HepG2 (cell line): ENCODE measurements around the gene SNED1. TPM values are rescaled to one million over a fixed set of nuclear protein-coding genes. Genes with fewer than 3 reads are reported as not detected.

Experiments
- CENPX ChIP-seq: sonication (generic); formaldehyde crosslinking; IDR thresholded peaks from 2 replicates; pipeline ENCODE4 v1.9.0; 2021; ENCODE audit warnings: mild to moderate bottlenecking, missing genetic modification reagents, moderate library complexity
- GFI1 ChIP-seq: sonication (generic); formaldehyde crosslinking; IDR thresholded peaks from 2 replicates; pipeline ENCODE4 v1.5.0; 2020; ENCODE audit warnings: missing genetic modification reagents, mild to moderate bottlenecking, borderline replicate concordance
- KDM2A ChIP-seq: sonication (generic); formaldehyde crosslinking; IDR thresholded peaks from 2 replicates; pipeline ENCODE4 v1.4.0; 2020; ENCODE audit warnings: low read depth, missing genetic modification reagents, borderline replicate concordance
- MIER2 ChIP-seq: IDR thresholded peaks from 2 replicates; pipeline ENCODE4 v1.6.1; 2016; ENCODE audit warnings: missing biosample characterization, missing genetic modification reagents
- NAIF1 ChIP-seq: sonication (generic); formaldehyde crosslinking; IDR thresholded peaks from 2 replicates; pipeline ENCODE4 v1.5.0; 2020; ENCODE audit warnings: mild to moderate bottlenecking, missing genetic modification reagents, borderline replicate concordance
- NFKBIZ ChIP-seq: IDR thresholded peaks from 2 replicates; pipeline ENCODE4 v1.6.1; 2018; ENCODE audit warnings: missing genetic modification reagents, missing compliant biosample characterization
- NR2F6 ChIP-seq, 2 experiments: IDR thresholded peaks; 2 replicates each; pipeline ENCODE4 v1.6.1; 2016; ENCODE audit warnings: antibody characterized with exemption in 1 of 2, mild to moderate bottlenecking in 1 of 2
- RXRA ChIP-seq: sonication (generic); formaldehyde crosslinking; IDR thresholded peaks from 2 replicates; pipeline ENCODE4 v1.5.1; 2020; ENCODE audit warnings: missing genetic modification reagents
- TEF ChIP-seq: sonication (generic); formaldehyde crosslinking; IDR thresholded peaks from 2 replicates; pipeline ENCODE4 v1.5.0; 2020; ENCODE audit warnings: missing genetic modification reagents
- WIZ ChIP-seq: sonication (generic); formaldehyde crosslinking; IDR thresholded peaks from 2 replicates; pipeline ENCODE4 v1.5.1; 2020; ENCODE audit warnings: mild to moderate bottlenecking, missing genetic modification reagents
- ZMYM3 ChIP-seq: sonication (generic); formaldehyde crosslinking; IDR thresholded peaks from 2 replicates; pipeline ENCODE4 v1.5.1; 2020; ENCODE audit warnings: mild to moderate bottlenecking, missing genetic modification reagents
- ZMYM4 ChIP-seq: sonication (generic); formaldehyde crosslinking; IDR thresholded peaks from 2 replicates; pipeline ENCODE4 v1.8.1; 2023; ENCODE audit warnings: mild to moderate bottlenecking, missing genetic modification reagents
- ZNF101 ChIP-seq: sonication (generic); formaldehyde crosslinking; IDR thresholded peaks from 2 replicates; pipeline ENCODE4 v1.4.0; 2020; ENCODE audit warnings: mild to moderate bottlenecking, low read depth, missing genetic modification reagents, borderline replicate concordance
- ZNF207 ChIP-seq: fragments of 450-650 bp; IDR thresholded peaks from 2 replicates; pipeline ENCODE4 v1.6.1; 2016; ENCODE audit warnings: antibody characterized with exemption, borderline replicate concordance
- ZNF282 ChIP-seq: fragments of 450-650 bp; IDR thresholded peaks from 2 replicates; pipeline ENCODE4 v1.6.1; 2018; ENCODE audit not compliant: partially characterized antibody
- ZNF382 ChIP-seq: sonication (generic); formaldehyde crosslinking; IDR thresholded peaks from 2 replicates; pipeline ENCODE4 v1.5.0; 2020; ENCODE audit warnings: missing genetic modification reagents, mild to moderate bottlenecking, borderline replicate concordance
- ZNF768 ChIP-seq: sonication (generic); formaldehyde crosslinking; IDR thresholded peaks from 2 replicates; pipeline ENCODE4 v1.4.0; 2020; ENCODE audit warnings: missing genetic modification reagents
- ZNF788 ChIP-seq: sonication (generic); formaldehyde crosslinking; IDR thresholded peaks from 2 replicates; pipeline ENCODE4 v1.5.0; 2020; ENCODE audit warnings: mild to moderate bottlenecking, missing genetic modification reagents, borderline replicate concordance
- polyA plus RNA-seq, 8 experiments: library from polyadenylated mRNA; depleted of rRNA in 3 of 8; stranded (reverse) in 7 of 8; unstranded in 1 of 8; fragments of >200 nt; fragmentation: Illumina TruSeq in 4 of 8; extraction: Trizol in 4 of 8; gene quantifications; 2 replicates each; pipeline versions ENCODE4 v1.2.1 to v1.2.3, GENCODE V29; 2011 to 2016; ENCODE audit warnings: low read depth in 4 of 8, missing spikeins in 1 of 8, mixed read lengths in 1 of 8; ENCODE audit not compliant: insufficient read depth in 1 of 8
- total RNA-seq, 5 experiments: library from RNA; depleted of rRNA; stranded (reverse); fragments of >200 nt; fragmentation: Illumina TruSeq; extraction: Trizol; gene quantifications; 2 replicates each; pipeline ENCODE4 v1.2.3, GENCODE V29; 2016; ENCODE audit warnings: low read depth in 1 of 5
- TF ChIP-seq, protein P1 (sequence below): sonication (generic); formaldehyde crosslinking; IDR thresholded peaks from 2 replicates; pipeline ENCODE4 v1.5.1; 2020; ENCODE audit warnings: missing genetic modification reagents, mild to moderate bottlenecking, borderline replicate concordance
- TF ChIP-seq, protein P2 (sequence below): sonication (generic); formaldehyde crosslinking; IDR thresholded peaks from 2 replicates; pipeline ENCODE4 v1.8.1; 2022; ENCODE audit warnings: low read depth, mild to moderate bottlenecking, missing genetic modification reagents
- TF ChIP-seq, protein P3 (sequence below), 2 experiments: fragments of 450-650 bp in 1 of 2; sonication (generic) in 1 of 2; formaldehyde crosslinking; IDR thresholded peaks; 2 replicates each; pipeline versions ENCODE4 v1.5.0 to v1.8.0; 2020 to 2022; ENCODE audit warnings: mild to moderate bottlenecking in 1 of 2, missing genetic modification reagents in 1 of 2

Gene SNED1
- total and polyA plus RNA-seq, 2 of the 13 experiments (the other 11 are each of a cell fraction or from before 2014, with no cell fraction given): 0.15 to 0.65 TPM

DNA sequence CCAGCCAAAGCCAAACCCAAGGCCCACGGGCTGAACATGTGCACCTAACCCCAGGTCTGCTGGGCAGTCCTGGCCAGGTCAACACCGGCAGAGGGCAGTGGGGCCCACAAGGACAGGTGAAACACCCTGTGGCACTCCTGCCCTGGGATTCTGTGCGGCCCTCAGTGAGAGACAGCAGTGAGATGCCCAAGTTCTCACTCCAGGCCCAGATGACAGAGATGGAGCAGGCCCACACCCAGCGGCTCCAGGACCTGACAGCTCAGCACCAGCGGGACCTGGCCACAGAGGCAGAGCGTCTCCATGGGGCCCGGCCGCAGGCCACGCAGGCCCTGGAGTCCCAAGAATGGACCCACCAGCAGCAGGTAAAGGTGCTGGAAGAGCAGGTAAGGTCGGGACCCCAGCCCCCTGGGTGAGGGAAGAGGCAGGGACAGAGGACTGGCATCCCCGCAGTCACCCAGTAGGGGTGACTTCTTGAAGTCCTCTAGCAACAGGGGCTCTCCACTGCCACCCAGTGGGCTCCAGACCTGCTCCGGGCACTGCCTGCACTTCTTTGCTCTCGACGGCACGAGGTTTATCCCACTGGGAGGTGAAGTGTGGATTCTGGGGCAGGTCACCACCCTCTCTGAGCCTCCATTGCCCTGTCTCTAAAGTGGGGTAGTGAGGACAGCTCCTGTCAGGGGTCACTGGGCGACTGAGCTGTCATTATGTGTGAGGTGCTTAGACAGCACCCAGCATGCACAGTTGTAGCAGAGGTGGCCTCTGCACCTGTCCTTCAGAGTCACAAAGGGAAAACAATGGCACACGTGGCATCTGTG, 8.8 kb upstream of the SNED1 start (continued):
- TF ChIP-seq ZNF788 (CRISPR knock-in tag) (no peak), ZMYM3 (no peak), RXRA (no peak), NR2F6 (IDR thresholded peaks at IDR 0.05) (no peak), NR2F6 (CRISPR knock-in tag; IDR thresholded peaks at IDR 0.05) (peak; percentile 33; the same call in 1 of the 2 replicates), GFI1 (CRISPR knock-in tag) (no peak), ZNF207 (no peak), NFKBIZ (CRISPR knock-in tag) (no peak), ZMYM4 (no peak), MIER2 (0 out of 2 replicates have a peak, but pooled peaks have one; percentile 28), KDM2A (CRISPR knock-in tag) (peak; percentile 61; the same call in 1 of the 2 replicates), ZNF382 (CRISPR knock-in tag) (no peak), TEF (CRISPR knock-in tag) (no peak), WIZ (CRISPR knock-in tag) (no peak), ZNF101 (CRISPR knock-in tag) (no peak), CENPX (CRISPR knock-in tag) (no peak), ZNF282 (no peak), NAIF1 (no peak), ZNF768 (no peak)
- TF ChIP-seq, protein P1, sequence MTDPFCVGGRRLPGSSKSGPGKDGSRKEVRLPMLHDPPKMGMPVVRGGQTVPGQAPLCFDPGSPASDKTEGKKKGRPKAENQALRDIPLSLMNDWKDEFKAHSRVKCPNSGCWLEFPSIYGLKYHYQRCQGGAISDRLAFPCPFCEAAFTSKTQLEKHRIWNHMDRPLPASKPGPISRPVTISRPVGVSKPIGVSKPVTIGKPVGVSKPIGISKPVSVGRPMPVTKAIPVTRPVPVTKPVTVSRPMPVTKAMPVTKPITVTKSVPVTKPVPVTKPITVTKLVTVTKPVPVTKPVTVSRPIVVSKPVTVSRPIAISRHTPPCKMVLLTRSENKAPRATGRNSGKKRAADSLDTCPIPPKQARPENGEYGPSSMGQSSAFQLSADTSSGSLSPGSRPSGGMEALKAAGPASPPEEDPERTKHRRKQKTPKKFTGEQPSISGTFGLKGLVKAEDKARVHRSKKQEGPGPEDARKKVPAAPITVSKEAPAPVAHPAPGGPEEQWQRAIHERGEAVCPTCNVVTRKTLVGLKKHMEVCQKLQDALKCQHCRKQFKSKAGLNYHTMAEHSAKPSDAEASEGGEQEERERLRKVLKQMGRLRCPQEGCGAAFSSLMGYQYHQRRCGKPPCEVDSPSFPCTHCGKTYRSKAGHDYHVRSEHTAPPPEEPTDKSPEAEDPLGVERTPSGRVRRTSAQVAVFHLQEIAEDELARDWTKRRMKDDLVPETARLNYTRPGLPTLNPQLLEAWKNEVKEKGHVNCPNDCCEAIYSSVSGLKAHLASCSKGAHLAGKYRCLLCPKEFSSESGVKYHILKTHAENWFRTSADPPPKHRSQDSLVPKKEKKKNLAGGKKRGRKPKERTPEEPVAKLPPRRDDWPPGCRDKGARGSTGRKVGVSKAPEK (CRISPR knock-in tag): no peak
- TF ChIP-seq, protein P2, sequence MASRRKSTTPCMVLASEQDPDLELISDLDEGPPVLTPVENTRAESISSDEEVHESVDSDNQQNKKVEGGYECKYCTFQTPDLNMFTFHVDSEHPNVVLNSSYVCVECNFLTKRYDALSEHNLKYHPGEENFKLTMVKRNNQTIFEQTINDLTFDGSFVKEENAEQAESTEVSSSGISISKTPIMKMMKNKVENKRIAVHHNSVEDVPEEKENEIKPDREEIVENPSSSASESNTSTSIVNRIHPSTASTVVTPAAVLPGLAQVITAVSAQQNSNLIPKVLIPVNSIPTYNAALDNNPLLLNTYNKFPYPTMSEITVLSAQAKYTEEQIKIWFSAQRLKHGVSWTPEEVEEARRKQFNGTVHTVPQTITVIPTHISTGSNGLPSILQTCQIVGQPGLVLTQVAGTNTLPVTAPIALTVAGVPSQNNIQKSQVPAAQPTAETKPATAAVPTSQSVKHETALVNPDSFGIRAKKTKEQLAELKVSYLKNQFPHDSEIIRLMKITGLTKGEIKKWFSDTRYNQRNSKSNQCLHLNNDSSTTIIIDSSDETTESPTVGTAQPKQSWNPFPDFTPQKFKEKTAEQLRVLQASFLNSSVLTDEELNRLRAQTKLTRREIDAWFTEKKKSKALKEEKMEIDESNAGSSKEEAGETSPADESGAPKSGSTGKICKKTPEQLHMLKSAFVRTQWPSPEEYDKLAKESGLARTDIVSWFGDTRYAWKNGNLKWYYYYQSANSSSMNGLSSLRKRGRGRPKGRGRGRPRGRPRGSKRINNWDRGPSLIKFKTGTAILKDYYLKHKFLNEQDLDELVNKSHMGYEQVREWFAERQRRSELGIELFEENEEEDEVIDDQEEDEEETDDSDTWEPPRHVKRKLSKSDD (CRISPR knock-in tag): no peak
- TF ChIP-seq, protein P3, sequence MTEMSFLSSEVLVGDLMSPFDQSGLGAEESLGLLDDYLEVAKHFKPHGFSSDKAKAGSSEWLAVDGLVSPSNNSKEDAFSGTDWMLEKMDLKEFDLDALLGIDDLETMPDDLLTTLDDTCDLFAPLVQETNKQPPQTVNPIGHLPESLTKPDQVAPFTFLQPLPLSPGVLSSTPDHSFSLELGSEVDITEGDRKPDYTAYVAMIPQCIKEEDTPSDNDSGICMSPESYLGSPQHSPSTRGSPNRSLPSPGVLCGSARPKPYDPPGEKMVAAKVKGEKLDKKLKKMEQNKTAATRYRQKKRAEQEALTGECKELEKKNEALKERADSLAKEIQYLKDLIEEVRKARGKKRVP (CRISPR knock-in tag; IDR thresholded peaks at IDR 0.05): no peak
